ENCODE results near the gene C1orf56.

Gene C1orf56

DNA sequence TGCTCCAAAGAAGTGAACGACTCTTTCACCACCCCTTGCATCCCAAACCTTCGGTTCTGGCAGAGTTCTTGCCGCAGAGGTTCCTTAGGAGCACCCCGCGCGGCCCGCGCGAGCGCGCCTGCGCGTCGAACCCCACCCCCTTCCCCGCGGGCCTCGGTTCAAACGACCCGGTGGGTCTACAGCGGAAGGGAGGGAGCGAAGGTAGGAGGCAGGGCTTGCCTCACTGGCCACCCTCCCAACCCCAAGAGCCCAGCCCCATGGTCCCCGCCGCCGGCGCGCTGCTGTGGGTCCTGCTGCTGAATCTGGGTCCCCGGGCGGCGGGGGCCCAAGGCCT is at the start of gene C1orf56:
Gene C1orf56, plus strand, starts transcription at position 161 of the 334 bp plus-strand sequence. Its CDS starts 97 bp downstream, at position 258.
- peak; percentile 48 for DNase-seq

- no peak for DNase-seq
Measured at GRCh38 chr1:150997949-150998348, 49.6 kb upstream of the C1orf56 start.

GRCh38 chr1:150999051-150999674 is 48.4 kb upstream of the C1orf56 start:
- no peak for DNase-seq

DNA sequence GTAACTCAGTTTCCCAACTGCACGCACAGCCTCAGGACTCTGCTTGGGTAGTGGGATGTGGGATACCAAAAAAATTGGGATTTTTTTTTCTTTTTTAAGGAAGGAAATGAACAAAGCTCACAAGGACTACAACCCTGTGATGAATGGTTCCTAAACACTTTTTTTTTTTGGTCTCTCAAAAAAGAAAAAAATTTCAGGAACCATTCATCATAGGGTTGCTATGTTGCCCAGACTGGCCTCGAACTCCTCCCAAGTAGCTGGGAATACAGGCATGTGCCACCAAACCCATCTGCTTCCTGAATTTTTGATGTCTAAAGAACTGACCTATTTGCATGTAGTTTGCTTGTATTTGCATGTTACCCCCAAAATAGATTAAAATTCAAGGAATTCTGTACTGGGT is 47.6 kb upstream of the C1orf56 start:
- no peak for DNase-seq

GRCh38 chr1:151000408-151000807 is 47.1 kb upstream of the C1orf56 start:
- DNase-seq = no peak

DNA sequence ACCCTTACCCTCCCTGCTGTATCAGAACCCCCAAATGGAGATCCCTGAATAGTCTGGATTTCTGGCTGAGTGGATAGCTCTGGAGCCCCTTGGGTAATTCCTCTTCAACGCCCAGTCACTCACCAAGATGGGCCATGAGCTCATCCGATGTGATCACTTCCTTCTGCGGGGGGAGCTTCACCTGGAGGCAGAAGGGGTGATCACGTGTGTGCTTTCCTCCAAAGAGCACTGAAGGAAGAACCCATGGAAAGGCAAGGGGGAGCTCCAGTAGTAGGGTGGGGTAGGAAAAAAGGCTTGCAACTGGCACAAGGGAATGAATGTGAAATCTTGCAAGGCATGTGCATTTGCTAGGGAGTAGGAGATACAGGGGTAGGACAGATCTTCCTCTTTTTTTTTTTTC is 45.9 kb upstream of the C1orf56 start:
- DNase-seq = no peak

DNA sequence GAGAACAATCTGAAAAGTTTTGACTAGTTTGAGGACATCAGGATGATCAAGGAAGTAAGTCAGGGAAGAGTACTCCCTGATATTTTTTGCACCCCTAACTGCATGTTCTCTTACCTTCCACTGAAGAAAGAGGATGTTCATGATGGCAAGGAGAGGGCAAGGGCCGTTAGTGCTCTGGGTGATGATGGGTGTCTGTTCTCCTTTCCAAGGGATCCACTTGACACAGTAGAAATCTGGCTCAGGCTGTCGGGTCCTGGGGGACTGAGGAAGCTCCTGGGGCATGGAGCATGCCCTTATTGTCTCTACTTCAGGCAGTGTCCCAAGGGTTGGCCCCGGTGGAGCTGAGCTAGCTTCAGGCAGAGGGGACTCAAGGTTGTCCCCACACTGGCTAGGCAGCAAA is 45.5 kb upstream of the C1orf56 start:
- DNase-seq = no peak

- no peak for DNase-seq
Measured at GRCh38 chr1:151002611-151003010, 44.9 kb upstream of the C1orf56 start.

GRCh38 chr1:151003180-151003579 is 44.4 kb upstream of the C1orf56 start:
- DNase-seq = no peak

DNA sequence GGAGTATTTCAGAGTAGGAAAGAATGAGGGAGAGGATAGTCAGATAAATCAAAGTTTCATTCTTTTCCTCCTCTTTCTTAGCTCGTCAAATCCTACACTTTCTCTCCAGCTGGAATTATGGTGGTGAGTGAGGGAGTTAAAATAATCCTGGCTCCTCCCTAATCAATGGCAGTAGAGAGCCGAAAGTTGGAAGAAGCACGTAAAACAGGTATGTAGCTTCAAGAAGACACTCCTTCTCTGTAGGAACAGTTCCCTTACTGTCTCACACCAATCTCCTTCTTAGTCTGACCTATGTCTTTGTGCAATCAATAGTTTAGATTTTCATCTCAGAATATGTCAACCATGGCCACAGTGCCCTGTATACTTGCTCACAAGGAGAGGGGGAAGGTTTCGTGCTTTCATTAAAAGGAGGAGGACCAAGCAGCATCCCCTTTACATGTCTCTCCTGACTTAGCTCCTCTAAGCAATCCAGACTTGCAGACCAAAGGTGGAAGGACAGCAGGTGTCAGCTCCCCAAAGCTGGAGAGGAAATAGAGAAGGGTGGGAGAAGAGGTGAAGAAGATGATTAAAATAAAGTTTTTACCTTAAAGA is 41.7 kb upstream of the C1orf56 start:
- DNase-seq = no peak

- DNase-seq = peak; percentile 65
Measured at GRCh38 chr1:151006327-151007052, 41.1 kb upstream of the C1orf56 start, which contains the start of gene MINDY1. MINDY1 (minus strand) TSS chr1:151006902; CDS start chr1:151002617, 4,285 bp downstream.

DNA sequence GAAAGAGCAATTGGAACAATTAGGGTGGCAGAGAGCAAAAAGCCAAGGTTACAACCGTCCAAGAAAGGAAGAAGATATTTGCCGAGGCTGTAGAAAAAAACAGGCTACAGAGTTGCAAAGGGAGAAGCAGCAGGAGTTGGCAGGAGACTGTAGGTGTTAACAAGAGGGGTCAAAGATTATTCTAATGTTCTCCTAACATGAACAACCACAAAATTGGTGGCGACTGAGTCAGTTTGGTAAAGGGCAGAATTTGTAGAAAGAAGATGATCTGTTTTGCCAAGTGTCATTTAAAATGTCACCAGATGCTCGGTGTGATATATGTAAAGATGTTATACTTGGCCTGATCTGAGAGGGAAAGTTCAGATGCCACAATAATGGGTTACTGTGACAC is 39.7 kb upstream of the C1orf56 start:
- DNase-seq = no peak

- peak; percentile 89 for DNase-seq
Measured at GRCh38 chr1:151008244-151009205, 39.0 kb upstream of the C1orf56 start, which contains the start of gene PRUNE1. PRUNE1 (plus strand) TSS chr1:151008449; CDS start chr1:151008633, 184 bp downstream.

DNA sequence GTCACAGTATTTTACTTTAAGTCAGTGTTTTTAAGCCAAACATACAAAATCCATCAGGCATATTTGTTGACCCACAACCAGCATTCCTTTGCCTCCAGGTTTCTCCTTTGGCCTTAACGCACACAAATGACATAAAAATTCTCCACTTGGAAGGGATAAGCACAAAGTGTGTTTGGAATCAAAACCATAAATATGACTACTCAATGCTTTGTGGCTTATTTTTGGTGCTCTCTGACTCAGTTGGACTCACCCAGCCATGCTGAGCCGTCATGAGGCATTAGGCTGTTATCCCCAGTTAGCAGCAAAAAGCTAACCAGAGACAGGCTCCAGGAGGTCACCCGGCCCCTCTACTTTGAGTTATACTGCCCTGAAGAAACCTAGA is 38.4 kb upstream of the C1orf56 start:
- DNase-seq = no peak

GRCh38 chr1:151009674-151010345 is 37.7 kb upstream of the C1orf56 start:
- DNase-seq = no peak

DNA sequence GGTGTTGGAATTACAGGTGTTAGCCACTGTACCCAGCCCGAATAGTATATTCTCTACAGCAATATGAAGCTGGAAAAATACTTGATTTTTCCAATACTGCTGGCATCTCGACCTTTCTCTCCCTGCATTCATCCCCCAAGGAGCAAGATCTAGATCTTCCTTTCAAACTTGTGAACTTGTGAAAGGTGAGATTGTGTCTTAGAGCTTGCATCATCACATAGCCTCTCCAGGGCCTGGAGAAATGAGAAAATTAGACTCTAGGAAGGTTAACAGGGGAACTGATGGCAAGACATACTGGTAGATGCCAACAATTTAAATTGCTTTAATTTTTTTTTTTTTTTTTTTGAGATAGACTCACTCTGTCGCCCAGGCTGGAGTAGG is 37.2 kb upstream of the C1orf56 start:
- no peak for DNase-seq

DNA sequence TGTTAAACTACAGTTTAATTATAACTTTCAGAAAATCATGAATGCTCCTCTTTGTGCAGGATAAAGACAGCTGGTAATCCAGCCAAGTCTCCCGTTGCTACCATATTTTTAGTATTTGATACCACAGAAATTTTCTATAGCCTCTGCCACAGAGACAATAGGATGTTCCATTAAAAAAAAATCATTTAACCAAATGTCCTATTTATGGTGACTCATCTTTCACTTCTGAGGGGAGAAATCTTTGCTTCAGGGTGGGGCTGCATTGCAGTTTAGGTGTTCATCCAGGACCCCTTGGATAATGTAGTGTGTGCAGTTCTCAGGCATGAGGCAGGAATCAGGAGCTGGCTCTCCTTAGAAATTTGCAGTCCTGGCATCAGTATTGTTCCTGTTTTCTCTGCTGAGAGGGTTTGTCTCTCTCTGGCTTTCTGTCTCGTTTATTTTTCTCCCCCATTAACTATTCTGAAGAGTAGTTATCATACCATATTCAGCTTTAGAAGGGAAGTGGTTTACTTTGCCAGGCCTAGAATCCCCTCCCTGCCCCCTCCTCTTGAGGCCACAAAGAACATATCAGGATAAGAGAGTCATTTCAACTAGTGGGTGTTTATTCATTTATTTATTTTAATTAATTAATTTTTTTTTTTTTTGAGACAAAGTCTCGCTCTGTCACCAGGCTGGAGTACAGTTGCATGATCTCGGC is 36.2 kb upstream of the C1orf56 start:
- DNase-seq = no peak

GRCh38 chr1:151012684-151013471 is 34.7 kb upstream of the C1orf56 start:
- no peak for DNase-seq

DNA sequence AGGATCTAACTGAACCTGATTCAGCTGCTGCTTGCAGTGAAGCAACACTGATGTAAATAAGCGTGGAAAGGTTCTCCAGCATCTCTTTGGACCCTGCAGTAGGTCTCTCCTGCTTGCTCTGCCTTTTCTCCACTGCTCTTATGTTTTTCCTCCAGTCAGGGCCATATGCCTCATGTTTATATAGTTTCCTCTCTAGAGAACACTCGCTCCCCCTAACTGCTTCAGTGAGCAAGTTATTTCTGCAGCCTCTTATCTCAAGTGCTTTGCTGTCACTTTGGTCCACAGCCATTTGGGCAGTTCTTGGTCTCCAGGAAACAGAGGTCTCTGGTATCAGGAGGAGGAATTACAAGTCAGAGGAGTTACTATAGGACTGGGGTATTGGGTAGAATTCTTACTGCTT is 34.0 kb upstream of the C1orf56 start:
- no peak for DNase-seq

- DNase-seq = peak; percentile 38
Measured at GRCh38 chr1:151024540-151025146, 22.9 kb upstream of the C1orf56 start.

DNA sequence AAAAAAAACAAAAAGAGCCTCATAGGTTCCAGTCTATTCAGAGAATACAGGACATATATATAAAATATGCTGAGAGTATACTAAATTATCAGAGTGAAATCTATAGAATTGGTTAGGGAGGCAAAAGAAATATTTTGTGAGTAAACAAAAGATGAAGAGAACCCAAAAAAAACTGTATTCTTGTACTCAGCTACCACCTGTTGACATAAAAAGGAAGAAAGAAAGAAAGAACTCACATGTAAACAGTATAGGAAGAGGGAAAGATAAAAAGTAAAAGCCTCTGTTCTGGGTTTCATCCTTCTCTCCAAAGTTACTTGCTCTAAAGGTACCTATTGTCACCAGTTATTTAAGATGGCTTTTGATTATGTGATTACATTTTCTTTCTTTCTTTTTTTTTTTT is 21.1 kb upstream of the C1orf56 start:
- no peak for DNase-seq
